GM21515 (cell line): ENCODE measurements around the gene SUSD3.

ENCODE experiments used
- ATAC-seq: cut with Tn5 transposase; IDR thresholded peaks from one replicate; pipeline ENCODE4 v1.9.1; 2021; ENCODE audit not compliant: unreplicated experiment

Gene SUSD3

DNA sequence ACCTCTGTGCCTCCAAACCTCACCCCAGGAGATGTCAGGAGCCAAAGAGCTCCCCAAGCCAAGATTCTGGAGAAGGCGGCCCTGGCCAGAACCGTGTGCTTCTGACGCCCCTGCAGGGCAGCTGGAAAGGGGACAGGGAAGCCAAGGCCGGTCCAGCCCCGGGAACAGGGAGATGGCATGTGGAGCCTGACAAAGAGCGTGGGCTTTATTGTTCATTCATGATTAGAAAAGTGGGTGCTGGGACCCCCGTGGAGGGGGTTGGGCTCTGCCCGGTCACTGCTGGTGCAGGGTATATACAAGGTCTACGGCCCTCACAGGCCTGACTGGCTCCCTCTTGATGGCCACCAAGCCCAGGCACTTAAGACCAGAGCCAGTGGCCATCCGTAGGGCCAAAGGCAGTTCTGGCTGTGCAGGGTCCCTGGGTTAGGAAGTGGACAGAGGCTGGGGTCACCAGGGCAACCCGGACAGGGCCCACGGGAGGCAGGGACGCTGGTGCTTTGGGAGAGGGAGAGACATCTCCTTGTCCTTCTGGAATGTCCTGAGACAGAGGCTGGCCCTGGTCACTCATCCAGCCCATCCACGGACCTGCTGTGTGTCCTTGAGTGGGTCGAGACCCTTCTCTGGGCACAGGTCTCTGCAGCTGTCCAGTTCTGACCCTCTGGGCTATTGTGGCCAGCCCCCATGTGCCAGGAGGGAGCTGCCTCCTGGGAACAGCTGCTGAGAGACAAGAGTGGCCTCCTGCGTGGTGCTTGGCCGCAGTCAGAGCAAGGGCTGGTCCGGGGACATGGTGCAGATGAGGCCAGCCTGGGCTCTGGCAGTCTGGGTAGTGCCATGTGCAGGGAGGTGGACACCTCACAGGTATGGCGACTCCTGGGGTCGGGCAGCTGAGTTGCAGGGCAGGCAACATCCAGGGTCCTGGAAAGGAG is 63.1 kb downstream of the SUSD3 start:
- ATAC-seq = no peak

DNA sequence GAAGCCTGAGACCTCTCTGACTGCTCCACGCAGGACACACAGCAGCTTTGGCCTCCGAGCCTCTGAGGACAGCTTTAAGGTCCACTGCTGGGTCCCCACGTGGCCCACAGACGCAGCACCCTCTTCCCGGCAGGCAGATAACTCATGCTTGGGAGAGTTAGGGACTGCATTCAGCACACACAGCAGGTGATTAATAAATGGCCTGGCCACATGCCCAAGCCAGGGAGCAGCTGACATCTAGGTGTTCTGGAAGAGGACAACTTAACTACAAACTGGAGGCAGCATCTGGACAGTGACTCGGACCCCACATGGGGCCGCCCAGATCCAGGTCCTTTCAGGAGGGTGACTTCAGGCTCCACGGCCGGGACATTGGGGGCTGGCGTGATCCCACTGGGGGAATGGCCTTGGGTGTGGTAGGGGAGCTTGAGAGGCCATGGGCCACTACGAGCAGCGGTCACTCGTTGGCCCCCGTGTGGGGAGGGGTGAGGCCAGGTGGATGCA is 64.3 kb downstream of the SUSD3 start:
- no peak for ATAC-seq

DNA sequence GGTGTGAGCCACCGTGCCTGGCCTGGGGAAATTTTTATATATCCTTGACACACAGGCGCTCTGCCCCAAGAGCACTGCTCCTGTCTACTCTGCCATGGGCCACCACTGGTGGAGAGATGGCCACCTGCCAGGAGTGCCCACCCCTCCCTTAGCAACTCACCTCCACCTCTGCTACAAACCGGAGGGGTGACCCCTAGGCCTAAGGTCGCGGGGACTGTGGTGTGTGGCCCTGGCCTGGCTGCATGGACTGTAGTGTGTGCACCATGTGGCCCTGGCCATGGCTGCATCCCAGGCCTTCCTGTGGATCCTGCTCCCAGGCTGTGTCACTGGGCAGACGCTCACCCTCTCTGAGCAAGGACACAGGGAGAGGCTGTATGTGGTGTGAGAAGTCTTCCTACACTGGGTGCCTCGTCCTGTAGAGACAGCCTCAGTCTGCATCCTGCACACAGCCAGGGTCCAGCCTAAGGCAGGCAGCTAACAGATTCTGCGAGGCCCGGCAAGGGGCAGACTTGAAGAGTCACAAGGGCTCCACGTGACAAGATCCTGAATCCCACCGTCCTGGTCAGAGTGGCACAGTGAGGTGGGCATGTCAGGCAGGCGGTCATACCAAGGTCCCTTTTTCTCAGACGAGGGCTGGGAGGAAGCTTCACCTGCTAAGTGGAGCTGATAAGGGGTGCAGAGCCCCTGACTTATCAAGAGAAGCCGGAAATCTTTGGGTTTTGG is 65.2 kb downstream of the SUSD3 start:
- ATAC-seq = no peak

DNA sequence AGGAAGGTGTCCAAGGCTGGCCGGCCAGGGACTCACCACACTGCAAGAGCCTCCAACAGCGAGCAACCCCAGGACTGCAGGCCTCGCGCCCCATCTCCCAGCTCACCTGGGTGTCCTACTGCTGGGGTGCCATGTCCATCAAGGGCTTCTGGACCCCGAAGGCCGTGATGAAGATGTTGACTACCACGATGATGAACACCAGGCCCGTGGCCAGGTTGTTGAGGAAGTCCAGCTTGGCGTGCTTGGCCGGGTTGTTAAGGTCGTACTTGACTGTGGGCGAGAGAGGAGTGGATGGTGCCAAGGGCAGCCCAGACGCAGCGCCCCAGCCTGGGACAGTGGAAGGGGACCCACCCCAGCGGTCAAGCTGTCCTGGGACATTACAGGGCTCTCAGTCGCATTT is 66.3 kb downstream of the SUSD3 start:
- ATAC-seq = no peak

DNA sequence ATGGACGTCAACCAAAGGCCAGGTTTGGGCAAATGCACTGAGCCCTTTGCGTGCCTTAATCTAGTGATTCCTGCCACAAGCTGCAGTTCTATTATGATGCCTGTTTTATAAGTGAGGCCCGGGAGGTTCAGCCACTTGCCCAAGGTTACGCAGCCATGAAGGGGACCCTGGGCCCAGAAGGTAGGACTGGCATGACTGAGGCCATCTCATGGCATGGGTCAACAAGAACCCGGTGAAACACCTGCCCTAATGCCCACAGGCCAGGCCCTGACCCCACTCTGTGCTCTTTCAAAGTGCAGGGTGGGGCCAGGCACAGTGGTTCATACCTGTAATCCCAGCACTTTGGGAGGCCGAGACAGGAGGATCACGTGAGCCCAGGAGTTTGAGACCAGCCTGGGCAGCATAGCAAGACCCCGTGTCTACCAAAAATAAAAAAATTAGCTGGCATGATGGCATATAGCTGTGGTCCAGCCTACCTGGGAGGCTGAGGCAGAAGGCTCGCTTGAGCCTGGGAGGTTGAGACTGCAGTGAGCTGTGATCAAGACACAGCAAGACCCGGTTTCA is 66.9 kb downstream of the SUSD3 start:
- ATAC-seq = no peak

DNA sequence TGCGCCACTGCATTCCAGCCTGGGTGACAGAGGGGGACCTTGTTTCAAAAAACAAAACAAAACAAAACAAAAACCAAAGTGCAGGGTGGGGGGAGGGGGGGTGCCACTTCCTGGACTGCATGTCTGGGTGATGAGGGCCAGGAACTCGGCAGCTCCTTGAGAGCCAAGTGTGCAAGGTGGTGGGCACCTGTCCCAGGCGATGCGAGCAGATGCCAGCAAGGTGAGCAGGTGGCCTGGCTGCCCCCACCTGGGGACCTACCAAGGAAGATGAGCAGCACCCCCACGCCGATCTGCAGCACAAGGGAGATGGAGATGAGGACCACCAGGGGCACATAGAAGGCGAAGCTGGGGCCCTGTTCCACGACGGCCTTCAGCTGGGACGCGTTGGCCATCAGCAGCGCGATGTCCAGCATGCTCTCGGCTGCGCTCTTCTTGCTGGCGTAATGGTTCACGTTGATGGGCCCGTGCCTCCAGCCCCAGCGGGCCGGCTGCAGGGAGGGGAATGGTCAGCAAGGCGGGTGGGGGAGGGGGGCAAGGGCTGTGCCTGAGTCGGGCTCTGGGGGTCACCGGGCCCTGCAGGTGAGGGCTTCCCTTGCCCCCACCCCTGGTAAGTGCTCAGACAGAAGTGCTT is 67.8 kb downstream of the SUSD3 start:
- no peak for ATAC-seq

DNA sequence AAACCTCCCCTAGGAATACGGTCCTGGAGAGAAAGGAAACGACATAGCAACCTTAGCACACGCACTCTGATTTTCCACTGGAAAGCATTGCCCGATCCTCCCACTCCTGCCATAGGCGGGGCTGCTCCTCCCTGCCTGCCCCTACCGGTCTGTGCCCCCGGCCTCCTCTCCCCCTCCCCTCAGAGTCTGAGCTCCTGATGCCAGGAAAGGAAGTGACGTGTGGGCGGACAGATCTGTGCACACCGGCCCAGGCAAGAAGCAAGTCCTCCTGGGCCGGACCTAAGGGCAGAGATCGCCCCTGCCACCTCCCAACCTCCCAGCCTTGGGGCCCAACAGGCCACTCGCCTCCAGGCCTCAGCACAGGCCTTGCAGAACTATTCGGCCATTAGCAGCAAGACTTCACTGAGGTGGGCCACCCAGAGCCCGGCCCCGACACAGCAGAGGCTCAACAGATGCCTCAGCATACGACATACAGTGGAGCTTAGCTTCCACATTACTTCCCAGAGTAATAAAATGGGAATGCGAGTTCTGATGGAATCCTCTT is 68.4 kb downstream of the SUSD3 start:
- no peak for ATAC-seq

DNA sequence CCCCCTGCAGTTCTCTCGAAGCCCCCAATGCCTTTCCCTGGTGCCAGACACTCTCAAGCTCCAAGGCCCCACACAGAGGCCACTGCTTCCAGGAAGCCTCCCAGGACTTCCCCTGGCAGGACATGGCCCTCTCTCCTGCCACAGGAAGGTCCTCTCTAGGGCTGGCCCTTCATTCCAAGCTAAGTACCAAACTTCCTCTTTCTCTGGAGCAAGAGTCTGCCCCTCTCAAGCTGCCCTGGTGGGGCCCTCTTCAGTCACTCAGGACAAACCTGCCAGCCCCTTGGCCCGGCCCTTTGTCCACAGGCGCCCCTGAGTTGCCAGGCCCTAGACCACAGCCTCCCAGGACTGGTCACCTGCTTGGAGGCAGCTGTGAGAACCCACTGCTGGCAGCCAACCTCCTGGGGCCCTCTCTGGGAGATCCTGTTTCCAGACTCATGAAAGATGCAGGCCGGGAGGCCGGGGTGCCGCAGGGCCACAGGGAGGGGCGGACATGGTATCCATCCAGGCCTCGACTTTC is 69.0 kb downstream of the SUSD3 start:
- no peak for ATAC-seq

DNA sequence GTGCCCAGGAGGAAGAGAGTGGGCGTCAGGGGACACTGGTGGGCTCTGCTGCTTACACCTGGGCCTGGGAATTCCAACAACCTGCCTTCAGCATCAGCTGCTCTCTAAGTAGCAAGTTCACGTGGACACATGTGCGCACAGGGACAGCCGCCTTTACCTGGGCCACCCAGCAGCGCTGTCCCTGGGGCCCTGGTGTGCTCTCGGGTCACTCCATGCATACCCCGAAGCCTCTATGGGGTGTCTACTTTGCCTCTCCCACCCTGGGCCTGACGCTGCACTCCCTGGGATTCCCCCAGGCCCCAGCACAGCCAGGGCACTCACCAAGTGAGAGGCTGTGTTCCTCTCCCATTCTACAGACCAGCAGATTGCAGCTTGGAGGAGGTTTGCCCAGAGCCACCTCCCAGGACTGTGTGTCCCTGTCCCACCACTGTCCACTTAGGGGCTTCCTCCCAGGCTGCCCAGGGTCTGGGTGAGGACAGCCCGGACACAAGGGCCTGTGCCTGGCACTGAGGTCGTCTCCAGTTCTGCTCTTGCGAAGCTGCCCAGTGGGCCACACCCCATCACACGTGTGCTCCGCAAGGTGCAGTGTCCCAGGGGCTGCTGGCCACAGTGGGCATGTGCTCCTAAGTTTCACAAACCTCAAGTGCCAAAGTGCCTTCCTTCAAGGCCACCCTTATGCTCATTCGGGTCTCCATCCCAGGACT is 69.7 kb downstream of the SUSD3 start:
- no peak for ATAC-seq

DNA sequence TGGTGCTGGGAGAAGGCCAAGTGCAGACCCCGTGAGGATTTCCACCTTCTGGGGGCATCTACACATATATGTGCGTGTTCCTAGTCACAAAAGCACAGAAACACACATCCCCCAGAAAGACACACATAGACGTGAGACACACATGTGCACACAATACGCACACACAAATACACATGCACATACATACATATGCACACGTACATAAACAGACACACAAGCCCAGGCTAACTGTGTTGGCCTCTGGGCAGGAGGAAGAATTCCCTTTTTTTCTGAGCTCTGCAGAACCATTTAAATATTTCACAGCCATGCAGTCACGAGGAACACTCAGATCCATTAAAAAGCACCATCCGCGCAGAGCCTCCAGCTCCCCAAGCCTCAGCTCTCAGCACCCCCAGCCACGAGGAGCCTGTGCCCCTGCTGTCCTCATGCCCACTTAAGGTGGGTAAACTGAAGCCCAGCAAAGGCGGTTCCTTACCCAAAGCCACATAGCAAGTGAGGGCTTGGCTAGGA is 70.3 kb downstream of the SUSD3 start:
- no peak for ATAC-seq

DNA sequence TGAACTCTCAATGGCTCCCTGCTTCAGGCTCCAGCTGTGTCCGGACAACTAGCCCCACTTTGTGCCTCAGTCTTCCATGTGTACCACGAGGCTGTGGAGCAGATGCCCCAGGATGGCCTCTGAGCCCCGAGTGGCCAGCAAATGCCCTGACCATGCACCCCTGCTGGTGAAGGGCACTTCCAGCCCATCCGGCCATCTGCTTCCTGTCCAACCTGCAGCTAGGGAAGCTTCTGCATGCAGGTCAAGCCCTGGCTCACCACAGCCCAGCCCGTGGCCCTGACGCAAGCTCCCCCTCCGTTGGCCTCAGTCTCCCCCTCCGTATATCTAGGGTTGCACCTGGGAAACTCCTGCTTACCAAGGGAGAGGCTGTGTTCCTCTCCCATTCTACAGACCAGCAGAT is 70.8 kb downstream of the SUSD3 start:
- ATAC-seq = no peak

DNA sequence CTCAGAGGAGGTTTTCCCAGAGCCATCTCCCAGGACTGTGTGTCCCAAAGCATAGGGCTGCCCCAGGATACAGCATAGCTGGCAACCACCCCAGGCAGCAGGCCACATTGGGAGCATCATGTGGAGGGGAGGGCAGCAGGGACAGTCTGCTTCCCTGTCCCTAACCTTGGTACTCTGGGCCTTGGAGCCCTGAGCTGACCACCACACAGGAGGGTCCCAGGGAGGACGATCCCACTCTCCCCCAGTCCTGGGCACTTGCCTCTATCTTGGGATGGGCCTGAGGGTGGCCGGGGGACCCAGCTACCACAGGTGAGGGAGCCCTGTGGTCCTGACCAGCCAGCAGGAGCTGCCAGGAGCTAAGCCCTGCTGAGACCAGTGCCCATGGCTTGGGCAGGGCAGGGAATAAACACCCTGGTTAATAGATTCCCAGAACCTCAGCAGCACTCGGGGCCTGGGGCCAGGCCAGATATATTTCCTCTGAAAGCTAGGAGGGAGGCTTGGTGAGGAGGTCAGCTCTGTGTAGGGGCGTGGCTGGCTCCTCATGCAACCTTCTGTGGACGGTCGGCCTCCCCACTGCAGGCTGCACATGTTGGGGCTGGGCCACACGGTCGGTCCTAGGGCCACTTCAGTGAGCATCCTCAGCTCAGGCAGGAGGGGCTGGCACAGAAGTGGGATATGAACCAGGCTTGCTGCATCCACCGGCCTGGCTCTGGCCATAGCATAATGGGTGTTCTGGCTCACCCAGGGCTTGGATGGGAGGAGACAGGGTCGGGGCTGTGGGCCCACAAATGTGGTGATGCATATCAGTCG is 71.4 kb downstream of the SUSD3 start:
- no peak for ATAC-seq

DNA sequence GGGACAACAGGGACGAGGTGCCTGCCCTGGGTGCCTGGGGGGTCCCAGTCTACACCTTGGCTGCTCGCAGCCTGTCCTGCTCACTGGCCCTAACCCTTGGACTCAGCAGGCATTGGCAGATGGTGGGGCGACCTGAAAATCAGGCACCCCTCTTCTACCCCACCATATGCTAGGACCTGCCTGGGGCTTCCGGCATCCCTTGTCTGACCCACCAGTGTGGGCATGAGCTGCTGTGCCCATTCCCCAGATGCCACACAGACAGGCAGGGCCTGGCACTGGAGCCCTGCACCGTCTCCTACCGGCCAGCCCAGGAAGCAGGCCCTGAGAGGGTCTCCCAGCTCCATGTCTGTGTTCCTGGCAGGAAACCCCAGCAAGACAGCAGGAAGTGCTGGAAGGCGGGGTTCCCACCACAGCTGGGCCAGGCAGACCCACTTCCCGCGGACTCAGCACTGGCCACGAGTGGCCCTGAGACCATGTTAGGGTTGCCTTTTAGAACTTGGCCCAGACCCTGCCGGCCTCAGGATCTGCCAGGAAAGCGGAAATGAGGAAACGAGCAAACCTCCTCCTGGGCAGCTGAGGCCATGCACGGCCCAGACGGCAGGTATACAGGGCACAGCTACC is 72.5 kb downstream of the SUSD3 start:
- ATAC-seq = no peak

DNA sequence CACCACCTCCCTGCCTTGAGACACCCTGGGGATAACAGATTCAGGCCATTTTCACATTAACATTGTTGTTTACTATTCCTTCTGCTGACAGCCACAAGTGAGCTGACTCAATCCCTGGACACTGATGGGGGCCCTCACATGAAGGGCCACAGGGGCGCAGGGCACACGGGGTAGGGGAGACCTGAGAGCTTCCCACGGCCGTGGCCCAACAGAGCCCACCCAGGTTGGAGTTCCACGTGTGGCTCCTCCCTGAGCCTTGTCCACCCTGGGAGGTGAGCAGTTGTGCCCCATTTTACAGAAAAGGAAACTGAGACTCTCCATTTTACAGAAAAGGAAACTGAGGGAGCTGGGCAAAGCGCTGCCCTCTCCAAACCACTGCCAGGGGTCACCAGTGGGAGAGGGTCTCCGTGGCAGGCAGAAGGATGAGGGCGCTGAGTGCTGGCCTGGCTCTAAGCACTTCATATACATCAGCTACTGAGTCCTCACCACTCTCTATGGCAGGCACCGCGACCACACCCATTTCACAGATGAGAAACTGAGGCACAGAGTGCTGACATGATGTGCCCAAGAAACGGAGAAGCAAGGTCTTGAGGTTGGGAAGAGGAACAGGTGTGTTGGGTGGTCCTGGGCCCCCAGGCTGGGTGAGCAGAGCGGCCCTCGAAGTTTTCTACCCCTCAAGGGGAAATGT is 73.2 kb downstream of the SUSD3 start:
- no peak for ATAC-seq

DNA sequence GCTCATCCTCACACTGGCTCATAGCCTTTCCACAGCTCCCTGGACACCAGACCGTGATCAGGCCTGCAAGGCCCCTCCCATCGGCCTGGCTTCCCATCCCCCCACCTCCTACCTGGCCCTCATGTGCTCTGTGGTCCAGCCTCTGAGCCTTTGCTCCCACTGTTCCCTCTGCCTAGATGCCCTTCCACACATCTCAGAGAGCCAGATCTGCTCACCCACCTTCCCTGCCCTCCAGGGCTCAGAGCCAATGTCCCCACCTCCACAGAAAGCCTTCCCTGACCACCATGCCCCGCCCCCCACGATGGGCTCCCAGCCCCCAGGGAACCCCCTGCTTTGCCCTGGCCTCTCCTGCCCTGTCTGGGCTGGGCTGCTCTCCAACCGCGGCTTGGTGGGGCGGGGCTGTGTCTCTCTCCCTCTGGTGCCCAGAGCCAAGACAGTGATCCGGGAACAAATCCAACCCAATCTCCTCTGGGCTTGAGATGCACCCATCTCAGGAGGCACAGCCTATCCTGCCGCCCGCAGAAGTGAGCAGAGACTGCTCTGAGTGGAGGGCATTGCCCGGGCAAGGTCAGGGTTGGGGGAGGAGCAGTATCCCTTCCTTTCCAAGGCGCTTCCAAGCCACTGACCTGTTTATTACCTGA is 73.9 kb downstream of the SUSD3 start:
- ATAC-seq = no peak

DNA sequence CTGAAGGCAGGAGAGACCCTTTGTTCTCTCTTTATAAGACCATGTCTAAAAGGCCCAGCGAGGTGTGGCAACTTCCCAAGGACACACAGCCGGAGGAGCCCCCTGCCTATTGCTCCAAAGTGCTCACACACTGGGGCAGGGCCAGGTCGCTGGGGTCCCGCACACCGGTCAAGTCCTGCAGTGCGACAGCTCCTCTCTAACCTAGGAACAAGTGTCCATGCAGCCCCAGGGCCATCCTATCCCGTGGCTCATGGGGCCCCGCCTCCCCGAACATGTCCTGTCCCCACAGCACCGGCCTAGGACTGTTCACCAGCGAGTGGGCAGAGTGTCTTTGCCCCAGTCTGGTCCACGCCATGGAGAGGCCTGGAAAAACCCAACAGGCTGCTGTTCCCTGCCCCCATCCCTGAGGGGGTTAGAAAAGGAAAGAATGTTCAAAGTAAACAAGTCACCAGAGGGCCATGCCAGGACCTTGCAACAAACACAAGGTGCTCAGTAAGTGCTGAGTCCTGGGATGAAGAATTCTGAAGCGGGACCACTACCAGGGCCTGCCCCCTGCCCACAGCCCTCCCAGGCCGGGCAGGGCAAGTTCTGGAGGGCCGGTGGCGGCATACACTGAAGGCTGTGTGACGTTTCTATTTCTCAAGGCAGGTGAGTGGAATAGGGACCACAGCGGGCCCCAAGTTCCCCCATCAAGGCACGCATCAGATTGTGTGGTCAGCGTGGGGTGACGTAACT is 74.6 kb downstream of the SUSD3 start:
- peak; percentile 43 for ATAC-seq

DNA sequence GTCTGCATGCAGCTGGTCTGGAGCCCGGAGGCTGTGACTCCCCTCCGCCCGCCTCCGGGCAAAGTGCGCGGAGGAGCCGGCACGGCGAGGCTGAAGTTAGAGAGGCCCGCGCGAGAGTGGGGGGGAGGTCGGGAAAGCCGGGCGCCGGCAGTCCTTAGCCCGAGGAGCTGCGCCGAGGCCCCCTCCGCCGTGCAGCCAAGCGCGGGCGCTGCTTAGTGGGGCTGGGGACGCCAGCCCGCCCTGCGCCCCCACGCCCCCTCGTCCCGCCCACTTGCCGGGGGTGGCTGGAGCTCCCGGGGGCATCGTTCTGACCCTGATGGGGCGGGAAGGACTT is 75.1 kb downstream of the SUSD3 start:
- ATAC-seq = no peak
